HepG2 (cell line): ENCODE data around the gene C2orf81. TPM values are rescaled to one million over a fixed set of nuclear protein-coding genes. Genes with fewer than 3 reads are reported as not detected.

Experiments
- ATAC-seq: fragments of 200-7000 bp; cut with Tn5 transposase; 3 replicates; pipeline ENCODE4 v1.9.1; 2020; ENCODE audit warnings: mild to moderate bottlenecking, moderate library complexity
- BruUV-seq: library from RNA; stranded (reverse); fragments of 400-500 nt; replicated peaks from 2 replicates; lab custom pipeline; 2021; lab: Mats Ljungman, UMichigan
- CTCF ChIA-PET: fragments of 300-600 bp; formaldehyde crosslinking; extraction: SDS; loops from one replicate; lab custom pipeline; 2021; ENCODE audit warnings: low total read pairs, inconsistent platforms, low intra/inter-chr PET ratio; lab: Yijun Ruan, JAX
- POLR2A ChIA-PET: fragments of 350-600 bp; sonication (Branson Sonifier 250); formaldehyde crosslinking; loops from one replicate; lab custom pipeline; 2020; ENCODE audit warnings: antibody characterized with exemption, inconsistent platforms; lab: Yijun Ruan, JAX
- DNase-seq: peaks from one replicate; pipeline ENCODE4 v3.0.0-alpha.2; 2015; ENCODE audit warnings: low spot score
- FAIRE-seq: peaks from 3 replicates; lab custom pipeline; 2011; peaks lifted over from hg19 to GRCh38; lab: Jason Lieb, UNC
- H2AFZ ChIP-seq: one replicate; pipeline ENCODE4 v1.6.1; 2011; ENCODE audit warnings: low read length, inconsistent platforms
- H3K27ac ChIP-seq: fragments of 300-600 bp; 3 replicates; pipeline ENCODE4 v1.8.0; 2011; ENCODE audit warnings: mixed run types, mild to moderate bottlenecking, mixed read lengths, low read length, inconsistent platforms; ENCODE audit not compliant: insufficient read depth; ENCODE audit errors: extremely low read length
- H3K27me3 ChIP-seq, 2 experiments: fragments of 200-600 bp in 1 of 2; 2 replicates in 1 of 2; 3 replicates in 1 of 2; pipeline versions ENCODE4 v1.6.0 to v1.8.0; 2011; ENCODE audit warnings: low read length in 2 of 2, mild to moderate bottlenecking in 2 of 2, moderate library complexity in 2 of 2, inconsistent platforms in 1 of 2; ENCODE audit not compliant: insufficient read depth in 2 of 2, control insufficient read depth in 1 of 2
- H3K36me3 ChIP-seq, 2 experiments: fragments of 200-600 bp in 1 of 2; replicated peaks in 1 of 2; 2 replicates in 1 of 2; 3 replicates in 1 of 2; pipeline versions ENCODE4 v1.5.1 to v1.8.0; 2011; ENCODE audit warnings: low read length in 2 of 2, inconsistent platforms in 1 of 2; ENCODE audit not compliant: insufficient read depth in 2 of 2, control insufficient read depth in 1 of 2
- H3K4me1 ChIP-seq: 2 replicates; pipeline ENCODE4 v1.5.1; 2012; ENCODE audit warnings: low read length, inconsistent platforms; ENCODE audit not compliant: insufficient read depth
- H3K4me2 ChIP-seq: 2 replicates; pipeline ENCODE4 v1.6.0; 2011; ENCODE audit warnings: low read depth, low read length, inconsistent platforms
- H3K4me3 ChIP-seq, 3 experiments: fragments of 200-600 bp in 1 of 3; sonication (generic), shearing (Covaris generic) in 1 of 3; replicated peaks in 1 of 3; 2 replicates each; pipeline ENCODE4 v1.5.1; 2011 to 2016; ENCODE audit warnings: low read length in 3 of 3, inconsistent platforms in 2 of 3, low read depth in 2 of 3, mild to moderate bottlenecking in 2 of 3, control low read depth in 1 of 3, mixed read lengths in 1 of 3; ENCODE audit not compliant: insufficient read depth in 1 of 3
- H3K79me2 ChIP-seq: one replicate; pipeline ENCODE4 v1.6.1; 2011; ENCODE audit warnings: low read length, inconsistent platforms; ENCODE audit not compliant: insufficient read depth
- H3K9ac ChIP-seq: 2 replicates; pipeline ENCODE4 v1.6.0; 2011; ENCODE audit warnings: mild to moderate bottlenecking, low read depth, low read length, inconsistent platforms; ENCODE audit not compliant: insufficient read depth
- H3K9me3 ChIP-seq: 2 replicates; pipeline ENCODE4 v1.5.1; 2012; ENCODE audit warnings: mild to moderate bottlenecking, low read length
- H4K20me1 ChIP-seq: 2 replicates; pipeline ENCODE4 v1.6.0; 2011; ENCODE audit warnings: inconsistent platforms, mild to moderate bottlenecking, low read length, moderate library complexity; ENCODE audit not compliant: insufficient read depth
- MYNN ChIP-seq: sonication (generic); formaldehyde crosslinking; IDR thresholded peaks from 2 replicates; pipeline ENCODE4 v1.4.0; 2020; ENCODE audit warnings: mild to moderate bottlenecking, low read depth, missing genetic modification reagents
- NPAS2 ChIP-seq: sonication (generic); formaldehyde crosslinking; IDR thresholded peaks from 2 replicates; pipeline ENCODE4 v1.8.0; 2022; ENCODE audit warnings: mild to moderate bottlenecking, missing genetic modification reagents, borderline replicate concordance
- RXRA ChIP-seq: sonication (generic); formaldehyde crosslinking; IDR thresholded peaks from 2 replicates; pipeline ENCODE4 v1.5.1; 2020; ENCODE audit warnings: missing genetic modification reagents
- ZNF224 ChIP-seq: sonication (generic); formaldehyde crosslinking; IDR thresholded peaks from 2 replicates; pipeline ENCODE4 v1.5.0; 2020; ENCODE audit warnings: mild to moderate bottlenecking, missing genetic modification reagents
- ZNF746 ChIP-seq: sonication (generic); formaldehyde crosslinking; IDR thresholded peaks from 2 replicates; pipeline ENCODE4 v1.8.0; 2022; ENCODE audit warnings: mild to moderate bottlenecking, missing genetic modification reagents
- ZNF772 ChIP-seq: sonication (generic); formaldehyde crosslinking; IDR thresholded peaks from 2 replicates; pipeline ENCODE4 v1.5.0; 2020; ENCODE audit warnings: mild to moderate bottlenecking, missing genetic modification reagents
- ZSCAN31 ChIP-seq: sonication (generic); formaldehyde crosslinking; IDR thresholded peaks from 2 replicates; pipeline ENCODE4 v1.5.0; 2020; ENCODE audit warnings: low read depth, mild to moderate bottlenecking, missing genetic modification reagents
- WGBS: methylation state at CpG from one replicate; pipeline ENCODE4 v1.1.6; 2017; ENCODE audit warnings: low lambda C conversion rate; 5-methylcytosine and 5-hydroxymethylcytosine counted together
- in situ Hi-C: cut with HindIII; loops from 2 replicates; pipeline ENCODE4 v1.10.0; 2017; ENCODE audit warnings: low pct_unique_long_range_greater_than_20kb; ENCODE audit not compliant: extremely low pct_ligation_motif_present
- intact Hi-C: fragments of 100-400 bp; cut with micrococcal nuclease; formaldehyde crosslinking; loops from one replicate; pipeline ENCODE4 v1.10.0; 2022; ENCODE audit not compliant: unreplicated experiment
- polyA plus RNA-seq, 8 experiments: library from polyadenylated mRNA; depleted of rRNA in 3 of 8; stranded (reverse) in 7 of 8; unstranded in 1 of 8; fragments of >200 nt; fragmentation: Illumina TruSeq in 4 of 8; extraction: Trizol in 4 of 8; gene quantifications; 2 replicates each; pipeline versions ENCODE4 v1.2.1 to v1.2.3, GENCODE V29; 2011 to 2016; ENCODE audit warnings: low read depth in 4 of 8, missing spikeins in 1 of 8, mixed read lengths in 1 of 8; ENCODE audit not compliant: insufficient read depth in 1 of 8
- total RNA-seq, 5 experiments: library from RNA; depleted of rRNA; stranded (reverse); fragments of >200 nt; fragmentation: Illumina TruSeq; extraction: Trizol; gene quantifications; 2 replicates each; pipeline ENCODE4 v1.2.3, GENCODE V29; 2016; ENCODE audit warnings: low read depth in 1 of 5

Gene C2orf81
- total and polyA plus RNA-seq, 2 of the 13 experiments (the other 11 are each of a cell fraction or from before 2014, with no cell fraction given), result 0.15 to 0.17 TPM

- no peak for TF ChIP-seq NPAS2 (CRISPR knock-in tag)
- TF ChIP-seq ZNF224, result no peak
- TF ChIP-seq ZNF772 (CRISPR knock-in tag), result no peak
- TF ChIP-seq RXRA (CRISPR knock-in tag), result 0 out of 2 replicates have a peak, but pooled peaks have one; percentile 27
- no peak for TF ChIP-seq ZSCAN31
- no peak for TF ChIP-seq ZNF746 (CRISPR knock-in tag)
- TF ChIP-seq MYNN, result no peak
- Histone ChIP-seq H3K4me1 (no peaks in the 10 kb centered on the region), H4K20me1 (no peaks in the 10 kb centered on the region), H3K4me2 (no peak overlapping the region), H3K36me3 (peaks cover 69 to 94% of the 10 kb centered on the region in 2 experiments), H2AFZ (no peak overlapping the region), H3K79me2 (no peaks in the 10 kb centered on the region), H3K27ac (no peak overlapping the region), H3K9me3 (no peaks in the 10 kb centered on the region), H3K9ac (no peak overlapping the region), H3K4me3 (no peak overlapping the region), H3K27me3 (no peaks in the 10 kb centered on the region)
- DNase-seq, result no peak
- no TSS peak for BruUV-seq
- no peak for FAIRE-seq
- 84% methylated on average over 8 of the region's 8 CpGs for WGBS
- intact Hi-C loops, result no loop called here
- in situ Hi-C loops, result no loop called here
- ATAC-seq, result no peak; the same call in 2 of the 3 replicates
- ChIA-PET CTCF (no interaction called here), POLR2A (no interaction called here)
Measured at GRCh38 chr2:74364533-74365505, 56.6 kb downstream of the C2orf81 start.

Other genes starting within 250 kb of the C2orf81 start
- gene MOB1A, start 242.7 kb downstream of the C2orf81 start, total RNA-seq (2016; rRNA removed; fragmentation: Illumina TruSeq; extraction: Trizol), result 139 and 217 TPM in 2 replicates
- gene MOB1A, start 242.7 kb downstream of the C2orf81 start, polyA plus RNA-seq (2011; rRNA removed), result 33.2 and 48.2 TPM in 2 replicates
- gene MTHFD2, start 223.0 kb downstream of the C2orf81 start, total RNA-seq (2016; rRNA removed; fragmentation: Illumina TruSeq; extraction: Trizol), result 188 and 281 TPM in 2 replicates
- 197 and 269 TPM in 2 replicates for gene MTHFD2, start 223.0 kb downstream of the C2orf81 start, polyA plus RNA-seq (2011; rRNA removed)
- 0.25 TPM in 1 of 2 replicates, not detected in the other for gene SLC4A5, start 78.2 kb downstream of the C2orf81 start, total RNA-seq (2016; rRNA removed; fragmentation: Illumina TruSeq; extraction: Trizol)
- 0.50 and 0.51 TPM in 2 replicates for gene SLC4A5, start 78.2 kb downstream of the C2orf81 start, polyA plus RNA-seq (2011; rRNA removed)
- gene DCTN1, start 41.3 kb downstream of the C2orf81 start, total RNA-seq (2016; rRNA removed; fragmentation: Illumina TruSeq; extraction: Trizol), result 109 and 122 TPM in 2 replicates
- gene DCTN1, start 41.3 kb downstream of the C2orf81 start, polyA plus RNA-seq (2011; rRNA removed), result 73.2 and 82.4 TPM in 2 replicates
- gene WDR54, start 111 bp upstream of the C2orf81 start, total RNA-seq (2016; rRNA removed; fragmentation: Illumina TruSeq; extraction: Trizol), result 1.3 and 2.0 TPM in 2 replicates
- 12.4 and 17.3 TPM in 2 replicates for gene WDR54, start 111 bp upstream of the C2orf81 start, polyA plus RNA-seq (2011; rRNA removed)
- gene RTKN, start 20.3 kb upstream of the C2orf81 start, total RNA-seq (2016; rRNA removed; fragmentation: Illumina TruSeq; extraction: Trizol), result 107 and 159 TPM in 2 replicates
- 166 and 187 TPM in 2 replicates for gene RTKN, start 20.3 kb upstream of the C2orf81 start, polyA plus RNA-seq (2011; rRNA removed)
- gene INO80B, start 33.5 kb upstream of the C2orf81 start, total RNA-seq (2016; rRNA removed; fragmentation: Illumina TruSeq; extraction: Trizol), result 10.0 and 14.5 TPM in 2 replicates
- gene INO80B, start 33.5 kb upstream of the C2orf81 start, polyA plus RNA-seq (2011; rRNA removed), result 6.2 and 7.9 TPM in 2 replicates
- gene WBP1, start 36.8 kb upstream of the C2orf81 start, total RNA-seq (2016; rRNA removed; fragmentation: Illumina TruSeq; extraction: Trizol), result 26.5 and 38.8 TPM in 2 replicates
- gene WBP1, start 36.8 kb upstream of the C2orf81 start, polyA plus RNA-seq (2011; rRNA removed), result 85.7 and 107 TPM in 2 replicates
- gene MOGS, start 43.8 kb upstream of the C2orf81 start, total RNA-seq (2016; rRNA removed; fragmentation: Illumina TruSeq; extraction: Trizol), result 30.1 and 95.2 TPM in 2 replicates
- gene MOGS, start 43.8 kb upstream of the C2orf81 start, polyA plus RNA-seq (2011; rRNA removed), result 117 and 124 TPM in 2 replicates
- 51.9 and 53.8 TPM in 2 replicates for gene MRPL53, start 51.1 kb upstream of the C2orf81 start, total RNA-seq (2016; rRNA removed; fragmentation: Illumina TruSeq; extraction: Trizol)
- 28.8 and 34.3 TPM in 2 replicates for gene MRPL53, start 51.1 kb upstream of the C2orf81 start, polyA plus RNA-seq (2011; rRNA removed)
- gene CCDC142, start 61.4 kb upstream of the C2orf81 start, total RNA-seq (2016; rRNA removed; fragmentation: Illumina TruSeq; extraction: Trizol), result 8.8 and 30.4 TPM in 2 replicates
- 14.7 and 17.7 TPM in 2 replicates for gene CCDC142, start 61.4 kb upstream of the C2orf81 start, polyA plus RNA-seq (2011; rRNA removed)
- 21.1 and 28.3 TPM in 2 replicates for gene TTC31, start 61.5 kb upstream of the C2orf81 start, total RNA-seq (2016; rRNA removed; fragmentation: Illumina TruSeq; extraction: Trizol)
- gene TTC31, start 61.5 kb upstream of the C2orf81 start, polyA plus RNA-seq (2011; rRNA removed), result 39.5 and 43.4 TPM in 2 replicates
- 4.0 and 8.1 TPM in 2 replicates for gene LBX2, start 78.0 kb upstream of the C2orf81 start, total RNA-seq (2016; rRNA removed; fragmentation: Illumina TruSeq; extraction: Trizol)
- gene LBX2, start 78.0 kb upstream of the C2orf81 start, polyA plus RNA-seq (2011; rRNA removed), result 6.4 and 7.3 TPM in 2 replicates
- gene PCGF1, start 86.1 kb upstream of the C2orf81 start, total RNA-seq (2016; rRNA removed; fragmentation: Illumina TruSeq; extraction: Trizol), result 14.2 and 20.4 TPM in 2 replicates
- gene PCGF1, start 86.1 kb upstream of the C2orf81 start, polyA plus RNA-seq (2011; rRNA removed), result 22.6 and 22.7 TPM in 2 replicates
- gene TLX2, start 92.8 kb upstream of the C2orf81 start, total RNA-seq (2016; rRNA removed; fragmentation: Illumina TruSeq; extraction: Trizol), result 0.20 TPM in 1 of 2 replicates, not detected in the other
- gene TLX2, start 92.8 kb upstream of the C2orf81 start, polyA plus RNA-seq (2011; rRNA removed), result 0.05 and 0.09 TPM in 2 replicates
- gene DQX1, start 104.6 kb upstream of the C2orf81 start, total RNA-seq (2016; rRNA removed; fragmentation: Illumina TruSeq; extraction: Trizol), result 23.9 and 27.6 TPM in 2 replicates
- 72.9 and 89.8 TPM in 2 replicates for gene DQX1, start 104.6 kb upstream of the C2orf81 start, polyA plus RNA-seq (2011; rRNA removed)
- gene AUP1, start 108.1 kb upstream of the C2orf81 start, total RNA-seq (2016; rRNA removed; fragmentation: Illumina TruSeq; extraction: Trizol), result 67.0 and 174 TPM in 2 replicates
- gene AUP1, start 108.1 kb upstream of the C2orf81 start, polyA plus RNA-seq (2011; rRNA removed), result 267 and 291 TPM in 2 replicates
- gene HTRA2, start 108.3 kb upstream of the C2orf81 start, total RNA-seq (2016; rRNA removed; fragmentation: Illumina TruSeq; extraction: Trizol), result 37.0 and 47.7 TPM in 2 replicates
- gene HTRA2, start 108.3 kb upstream of the C2orf81 start, polyA plus RNA-seq (2011; rRNA removed), result 50.3 and 56.1 TPM in 2 replicates
- 0.39 and 0.55 TPM in 2 replicates for gene LOXL3, start 132.3 kb upstream of the C2orf81 start, total RNA-seq (2016; rRNA removed; fragmentation: Illumina TruSeq; extraction: Trizol)
- gene LOXL3, start 132.3 kb upstream of the C2orf81 start, polyA plus RNA-seq (2011; rRNA removed), result 6.5 and 7.2 TPM in 2 replicates
- gene DOK1, start 133.1 kb upstream of the C2orf81 start, total RNA-seq (2016; rRNA removed; fragmentation: Illumina TruSeq; extraction: Trizol), result 0.53 and 0.66 TPM in 2 replicates
- gene DOK1, start 133.1 kb upstream of the C2orf81 start, polyA plus RNA-seq (2011; rRNA removed), result 0.74 and 0.84 TPM in 2 replicates
- gene M1AP, start 226.7 kb upstream of the C2orf81 start, total RNA-seq (2016; rRNA removed; fragmentation: Illumina TruSeq; extraction: Trizol), result not detected in 2 replicates
- 0.16 TPM in 1 of 2 replicates, not detected in the other for gene M1AP, start 226.7 kb upstream of the C2orf81 start, polyA plus RNA-seq (2011; rRNA removed)
- 4.0 and 7.1 TPM in 2 replicates for gene SEMA4F, start 232.6 kb upstream of the C2orf81 start, total RNA-seq (2016; rRNA removed; fragmentation: Illumina TruSeq; extraction: Trizol)
- gene SEMA4F, start 232.6 kb upstream of the C2orf81 start, polyA plus RNA-seq (2011; rRNA removed), result 10.3 and 10.6 TPM in 2 replicates